Keratinocyte (primary cell): ENCODE measurements around the gene UQCC2. TPM values are rescaled to one million over a fixed set of nuclear protein-coding genes. Genes with fewer than 3 reads are reported as not detected.

Experiments
- DNase-seq: peaks from one replicate; pipeline ENCODE4 v3.0.0-alpha.2; 2011; ENCODE audit warnings: low read depth, missing footprints, low spot score
- FAIRE-seq: peaks from 2 replicates; lab custom pipeline; 2011; peaks lifted over from hg19 to GRCh38; lab: Jason Lieb, UNC
- H2AFZ ChIP-seq: 2 replicates; pipeline ENCODE4 v1.6.0; 2012; ENCODE audit warnings: low read length, control low read depth, inconsistent platforms; ENCODE audit not compliant: control insufficient read depth
- H3K27ac ChIP-seq: 2 replicates; pipeline ENCODE4 v1.5.1; 2011; ENCODE audit warnings: low read length; ENCODE audit not compliant: control insufficient read depth, insufficient read depth
- H3K27me3 ChIP-seq: 3 replicates; pipeline ENCODE4 v1.6.0; 2011; ENCODE audit warnings: low read length; ENCODE audit not compliant: control insufficient read depth, insufficient read depth; ENCODE audit errors: extremely low read depth
- H3K36me3 ChIP-seq, 2 experiments: 2 replicates in 1 of 2; 3 replicates in 1 of 2; pipeline ENCODE4 v1.5.1; 2011; ENCODE audit warnings: low read length in 2 of 2, mild to moderate bottlenecking in 1 of 2; ENCODE audit not compliant: control insufficient read depth in 2 of 2, insufficient read depth in 2 of 2; ENCODE audit errors: extremely low read depth in 1 of 2
- H3K4me1 ChIP-seq: 3 replicates; pipeline ENCODE4 v1.5.1; 2011; ENCODE audit warnings: low read length; ENCODE audit not compliant: control insufficient read depth, insufficient read depth; ENCODE audit errors: extremely low read depth
- H3K4me2 ChIP-seq: 3 replicates; pipeline ENCODE4 v1.6.0; 2011; ENCODE audit warnings: low read depth, low read length; ENCODE audit not compliant: control insufficient read depth, insufficient read depth; ENCODE audit errors: extremely low read depth
- H3K4me3 ChIP-seq, 3 experiments: fragments of 200-600 bp in 1 of 3; sonication (generic) in 1 of 3; 2 replicates in 2 of 3; 3 replicates in 1 of 3; pipeline ENCODE4 v1.5.1; 2011 to 2016; ENCODE audit warnings: low read length in 3 of 3, mild to moderate bottlenecking in 3 of 3, control low read depth in 2 of 3, inconsistent platforms in 1 of 3, low read depth in 1 of 3, mixed read lengths in 1 of 3, mixed run types in 1 of 3, moderate library complexity in 1 of 3; ENCODE audit not compliant: control insufficient read depth in 2 of 3, insufficient read depth in 2 of 3; ENCODE audit errors: extremely low read depth in 1 of 3
- H3K79me2 ChIP-seq: 2 replicates; pipeline ENCODE4 v1.6.0; 2012; ENCODE audit warnings: low read length; ENCODE audit not compliant: control insufficient read depth, insufficient read depth
- H3K9ac ChIP-seq: 3 replicates; pipeline ENCODE4 v1.6.0; 2011; ENCODE audit warnings: low read length; ENCODE audit not compliant: control insufficient read depth, insufficient read depth; ENCODE audit errors: extremely low read depth
- H3K9me1 ChIP-seq: 3 replicates; pipeline ENCODE4 v1.6.0; 2011; ENCODE audit warnings: low read length; ENCODE audit not compliant: control insufficient read depth, insufficient read depth; ENCODE audit errors: extremely low read depth
- H3K9me3 ChIP-seq: 2 replicates; pipeline ENCODE4 v1.5.1; 2012; ENCODE audit warnings: low read depth, low read length; ENCODE audit not compliant: control insufficient read depth
- H4K20me1 ChIP-seq: 3 replicates; pipeline ENCODE4 v1.6.0; 2011; ENCODE audit warnings: low read length; ENCODE audit not compliant: control insufficient read depth, insufficient read depth; ENCODE audit errors: extremely low read depth
- CTCF ChIP-seq, 3 experiments: IDR thresholded peaks in 1 of 3; conservative IDR thresholded peaks in 1 of 3; optimal IDR thresholded peaks in 1 of 3; 2 replicates in 2 of 3; 3 replicates in 1 of 3; pipeline versions ENCODE3 to v1.5.1; 2011; ENCODE audit warnings: low read length in 3 of 3, mild to moderate bottlenecking in 3 of 3, moderate library complexity in 2 of 3, control low read depth in 1 of 3, inconsistent platforms in 1 of 3; ENCODE audit not compliant: insufficient read depth in 2 of 3; ENCODE audit errors: extremely low read depth in 1 of 3
- EZH2 ChIP-seq: IDR thresholded peaks from one replicate; pipeline ENCODE4 v1.6.1; 2012; ENCODE audit warnings: inconsistent platforms, mild to moderate bottlenecking, low read length, moderate library complexity
- dilution Hi-C: fragments of 300-500 bp; cut with MboI; formaldehyde crosslinking; loops from one replicate; pipeline ENCODE4 v1.7.0; 2020; ENCODE audit warnings: low sequenced_read_pairs; ENCODE audit not compliant: extremely low pct_ligation_motif_present
- polyA plus RNA-seq, 5 experiments: library from polyadenylated mRNA; depleted of rRNA in 3 of 5; stranded (reverse) in 3 of 5; stranded (forward) in 1 of 5; unstranded in 1 of 5; fragments of >200 nt; gene quantifications; 1 replicate in 1 of 5; 2 replicates in 3 of 5; 3 replicates in 1 of 5; pipeline versions ENCODE4 v1.2.1 to v1.2.3, GENCODE V29; 2011 to 2012; ENCODE audit warnings: missing spikeins in 2 of 5, low read depth in 1 of 5, low replicate concordance in 1 of 5
- small RNA-seq, 3 experiments: library from RNA; depleted of rRNA; stranded (forward); fragments of <200 nt; gene quantifications; one replicate each; pipeline ENCODE3, GENCODE V24; 2012; ENCODE audit warnings: low read depth in 3 of 3, low replicate concordance in 1 of 3; ENCODE audit not compliant: insufficient read length in 3 of 3

UQCC2 gene
- polyA plus RNA-seq, 1 donor (not counting 4 experiments of a cell fraction or from before 2014, with no cell fraction given) = 76.7 TPM

GRCh38 chr6:33651403-33651802 lies 60.1 kb downstream of the UQCC2 start:
- H3K9me1 ChIP-seq = no peaks in the 10 kb centered on the region
- no peak overlapping the region for H3K4me3 ChIP-seq
- peaks cover 63% of the 10 kb centered on the region for H3K79me2 ChIP-seq
- no peak overlapping the region for H3K9ac ChIP-seq
- no peaks in the 10 kb centered on the region for H3K4me1 ChIP-seq
- no peaks in the 10 kb centered on the region for H3K9me3 ChIP-seq
- FAIRE-seq = no peak
- dilution Hi-C loops = no loop called here
- H3K27ac ChIP-seq = no peak overlapping the region
- no peaks in the 10 kb centered on the region for H3K27me3 ChIP-seq
- no peak for TF ChIP-seq CTCF (optimal IDR thresholded peaks at IDR 0.05 in 1 of 3, IDR thresholded peaks at IDR 0.05 in 1 of 3, conservative IDR thresholded peaks at IDR 0.05 in 1 of 3; ENCODE audit: extremely low read depth in 1 of 3, insufficient read depth in 2 of 3, low read length in 3 of 3)
- TF ChIP-seq EZH2 = no peak
- H3K36me3 ChIP-seq = peaks cover 20 to 38% of the 10 kb centered on the region in 2 experiments
- peaks cover 4% of the 10 kb centered on the region for H4K20me1 ChIP-seq
- no peak for DNase-seq
- no peak overlapping the region for H2AFZ ChIP-seq
- no peak overlapping the region for H3K4me2 ChIP-seq

Small RNA genes lying within 50 kb of the gene (small RNA-seq; reads per million reads assigned to genes)
- gene MIR3934 = 0 reads per million in 3 experiments

Other genes starting within 250 kb of the UQCC2 start
- 61.1 to 93.0 TPM (median 71.1 TPM) in 3 replicates for gene BAK1, start 131.4 kb downstream of the UQCC2 start, polyA plus RNA-seq
- 43.3 to 78.0 TPM (median 45.0 TPM) in 3 replicates for gene ITPR3, start 90.4 kb downstream of the UQCC2 start, polyA plus RNA-seq
- 0.05 TPM in 1 of 3 replicates, not detected in the others for gene IP6K3, start 35.2 kb upstream of the UQCC2 start, polyA plus RNA-seq
- gene LEMD2, start 77.4 kb upstream of the UQCC2 start, polyA plus RNA-seq = 30.8 to 48.6 TPM (median 47.5 TPM) in 3 replicates
- gene MLN, start 92.3 kb upstream of the UQCC2 start, polyA plus RNA-seq = not detected in 3 replicates